HG03064 (cell line): ENCODE data around the gene RAB38.

Experiments
- ATAC-seq: cut with Tn5 transposase; IDR thresholded peaks from one replicate; pipeline ENCODE4 v1.9.1; 2021; ENCODE audit warnings: low read depth; ENCODE audit not compliant: unreplicated experiment

The RAB38 gene

GRCh38 chr11:88174709-88175568 lies at the start of gene RAB38:
RAB38 (minus strand) TSS chr11:88175443; CDS start chr11:88175384, 59 bp downstream.
- ATAC-seq: no peak

GRCh38 chr11:88213406-88213805 lies 38.2 kb upstream of the RAB38 start:
- ATAC-seq: no peak

GRCh38 chr11:88212300-88212699 lies 37.1 kb upstream of the RAB38 start:
- ATAC-seq: no peak

- no peak for ATAC-seq
These were observed 33.5 kb upstream of the RAB38 start for GRCh38 chr11:88208745-88209144.

- no peak for ATAC-seq
These were observed 31.5 kb upstream of the RAB38 start for GRCh38 chr11:88206751-88207150.

- ATAC-seq: no peak
These were observed 29.1 kb upstream of the RAB38 start for GRCh38 chr11:88204353-88204752.

- ATAC-seq: no peak
These were observed 28.4 kb upstream of the RAB38 start for GRCh38 chr11:88203604-88204003.

- ATAC-seq: no peak
These were observed 27.3 kb upstream of the RAB38 start for GRCh38 chr11:88202498-88202897.

GRCh38 chr11:88196393-88196792 lies 21.1 kb upstream of the RAB38 start:
- no peak for ATAC-seq

GRCh38 chr11:88195908-88196307 lies 20.7 kb upstream of the RAB38 start:
- no peak for ATAC-seq

- no peak for ATAC-seq
These were observed 19.7 kb upstream of the RAB38 start for GRCh38 chr11:88194990-88195389.

- ATAC-seq: no peak
These were observed 18.0 kb upstream of the RAB38 start for GRCh38 chr11:88193278-88193677.

GRCh38 chr11:88188932-88189253 lies 13.7 kb upstream of the RAB38 start:
- no peak for ATAC-seq

GRCh38 chr11:88188251-88188931 lies 13.1 kb upstream of the RAB38 start:
- no peak for ATAC-seq

GRCh38 chr11:88183233-88183632 lies 8.0 kb upstream of the RAB38 start:
- ATAC-seq: no peak

GRCh38 chr11:88181776-88182175 lies 6.5 kb upstream of the RAB38 start:
- ATAC-seq: no peak

- ATAC-seq: no peak
These were observed 4.9 kb upstream of the RAB38 start for GRCh38 chr11:88179971-88180629.

- ATAC-seq: peak; percentile 53
These were observed 3.9 kb upstream of the RAB38 start for GRCh38 chr11:88179141-88179540.

- ATAC-seq: no peak
These were observed 2.9 kb upstream of the RAB38 start for GRCh38 chr11:88178191-88178590.

GRCh38 chr11:88175569-88176075 lies 379 bp upstream of the RAB38 start:
- ATAC-seq: no peak

- ATAC-seq: no peak
These were observed 1.3 kb downstream of the RAB38 start for GRCh38 chr11:88173956-88174355.
